ENCODE measurements around the gene FIP1L1. TPM values are rescaled to one million over a fixed set of nuclear protein-coding genes. Genes with fewer than 3 reads are reported as not detected.

The FIP1L1 gene
- total RNA-seq, 1 experiment from 2014 or later: 68.0 TPM

DNA sequence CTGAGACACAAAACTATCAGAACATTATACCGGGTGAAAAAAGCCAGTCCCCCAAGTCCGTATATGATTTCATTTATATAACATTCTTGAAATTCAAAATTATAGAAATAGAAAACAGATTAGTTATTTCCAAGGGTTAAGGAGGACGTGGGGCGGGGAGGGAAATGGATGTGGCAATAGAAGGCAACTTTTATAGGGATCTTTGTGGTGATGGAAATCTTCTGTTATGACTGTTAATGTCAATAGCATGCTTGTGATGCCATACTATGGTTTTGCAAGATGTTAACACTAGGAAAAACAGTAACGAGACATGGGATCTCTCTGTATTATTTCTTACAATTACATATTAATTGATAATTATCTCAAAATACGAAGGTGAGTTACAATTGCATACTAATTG is 117.4 kb downstream of the FIP1L1 start:
- Histone ChIP-seq H2AFZ (ENCODE audit: low read length) (no peak overlapping the region), H3K4ac (ENCODE audit: low read depth, low read length) (no peak overlapping the region), H3K56ac (ENCODE audit: insufficient read length, low read depth, low read length) (no peak overlapping the region), H2BK15ac (ENCODE audit: low read depth, low read length) (no peak overlapping the region), H2BK120ac (ENCODE audit: low read depth, low read length, poor library complexity, severe bottlenecking) (no peak overlapping the region), H4K8ac (replicated peaks; ENCODE audit: insufficient read length, low read depth, low read length) (no peak overlapping the region), H2BK5ac (ENCODE audit: insufficient read length, low read length) (no peak overlapping the region), H3K4me1 (ENCODE audit: insufficient read depth, low read length) (no peaks in the 10 kb centered on the region), H2AK5ac (ENCODE audit: insufficient read length, low read length) (no peak overlapping the region), H3T11ph (ENCODE audit: low read length) (no peak overlapping the region), H3K79me2 (ENCODE audit: insufficient read depth, low read length) (no peaks in the 10 kb centered on the region), H3K9ac (ENCODE audit: extremely low read depth, insufficient read length, low read length) (no peak overlapping the region), H3K9me3 (ENCODE audit: control insufficient read depth, low read depth, low read length) (no peaks in the 10 kb centered on the region), H4K91ac (ENCODE audit: insufficient read length, low read depth, low read length) (no peak overlapping the region), H3K4me2 (ENCODE audit: insufficient read depth, insufficient read length, low read length) (no peak overlapping the region), H3K23ac (ENCODE audit: insufficient read length, low read depth, low read length) (no peak overlapping the region), H3K79me1 (ENCODE audit: insufficient read depth, low read depth, low read length, poor library complexity, severe bottlenecking) (no peaks in the 10 kb centered on the region), H4K20me1 (ENCODE audit: control insufficient read depth, insufficient read depth, insufficient read length) (no peaks in the 10 kb centered on the region), H3K18ac (ENCODE audit: insufficient read length, low read depth, low read length) (no peak overlapping the region), H2BK20ac (ENCODE audit: low read depth, low read length, poor library complexity, severe bottlenecking) (no peak overlapping the region), H3K27me3 (ENCODE audit: insufficient read depth, low read length) (no peaks in the 10 kb centered on the region), H2BK12ac (ENCODE audit: insufficient read length, low read depth, low read length) (no peak overlapping the region), H3K27ac (ENCODE audit: insufficient read length, low read depth, low read length) (no peak overlapping the region), H3K14ac (ENCODE audit: insufficient read depth, low read length) (no peak overlapping the region), H4K5ac (ENCODE audit: insufficient read length, low read depth, low read length) (no peak overlapping the region), H3K23me2 (ENCODE audit: insufficient read length, low read depth, low read length, poor library complexity, severe bottlenecking) (no peaks in the 10 kb centered on the region)
- H3K9me3 Mint-ChIP-seq: no peaks in the 10 kb centered on the region
- no peak overlapping the region for H3K4me3 Mint-ChIP-seq
- no peak overlapping the region for H3K27ac Mint-ChIP-seq
- no peak for DNase-seq
- H3K27me3 Mint-ChIP-seq (ENCODE audit: low read depth): no peaks in the 10 kb centered on the region
- 100% methylated on average over 2 of the region's 6 CpGs for WGBS (ENCODE audit: extremely low coverage, insufficient read length, low lambda C conversion rate)
- TF ChIP-seq, protein P1, sequence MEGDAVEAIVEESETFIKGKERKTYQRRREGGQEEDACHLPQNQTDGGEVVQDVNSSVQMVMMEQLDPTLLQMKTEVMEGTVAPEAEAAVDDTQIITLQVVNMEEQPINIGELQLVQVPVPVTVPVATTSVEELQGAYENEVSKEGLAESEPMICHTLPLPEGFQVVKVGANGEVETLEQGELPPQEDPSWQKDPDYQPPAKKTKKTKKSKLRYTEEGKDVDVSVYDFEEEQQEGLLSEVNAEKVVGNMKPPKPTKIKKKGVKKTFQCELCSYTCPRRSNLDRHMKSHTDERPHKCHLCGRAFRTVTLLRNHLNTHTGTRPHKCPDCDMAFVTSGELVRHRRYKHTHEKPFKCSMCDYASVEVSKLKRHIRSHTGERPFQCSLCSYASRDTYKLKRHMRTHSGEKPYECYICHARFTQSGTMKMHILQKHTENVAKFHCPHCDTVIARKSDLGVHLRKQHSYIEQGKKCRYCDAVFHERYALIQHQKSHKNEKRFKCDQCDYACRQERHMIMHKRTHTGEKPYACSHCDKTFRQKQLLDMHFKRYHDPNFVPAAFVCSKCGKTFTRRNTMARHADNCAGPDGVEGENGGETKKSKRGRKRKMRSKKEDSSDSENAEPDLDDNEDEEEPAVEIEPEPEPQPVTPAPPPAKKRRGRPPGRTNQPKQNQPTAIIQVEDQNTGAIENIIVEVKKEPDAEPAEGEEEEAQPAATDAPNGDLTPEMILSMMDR (conservative IDR thresholded peaks at IDR 0.05): no peak
- H3K36me3 Mint-ChIP-seq (ENCODE audit: insufficient read depth in 1 of 3, low read depth in 3 of 3): no peaks in the 10 kb centered on the region; a peak in 2 of 7 replicates
- H3K4me1 Mint-ChIP-seq: peaks cover 28 to 36% of the 10 kb centered on the region in 2 experiments

Data from H9 (cell line).